A549 (cell line): ENCODE results near the gene FZD4. TPM values are rescaled to one million over a fixed set of nuclear protein-coding genes. Genes with fewer than 3 reads are reported as not detected.
A peak's percentile ranks its signal among the peaks of the same experiment; 100 is the strongest.

Experiments
- ATAC-seq, 2 experiments: fragments of 200-7000 bp in 1 of 2; fragments of >200 bp in 1 of 2; cut with Nextera tagmentation in 1 of 2; cut with Tn5 transposase in 1 of 2; 3 replicates each; pipeline versions ENCODE4 v1.8.0 to v1.9.1; 2018 to 2020; ENCODE audit warnings: mild to moderate bottlenecking in 1 of 2, moderate library complexity in 1 of 2
- CTCF ChIA-PET: fragments of 300-600 bp; sonication (Branson Sonifier 250); formaldehyde crosslinking; extraction: SDS; loops from one replicate; lab custom pipeline; 2021; ENCODE audit warnings: antibody characterized with exemption, inconsistent platforms; lab: Yijun Ruan, JAX
- POLR2A ChIA-PET: fragments of 350-600 bp; formaldehyde crosslinking; extraction: SDS; loops from one replicate; lab custom pipeline; 2021; ENCODE audit warnings: antibody characterized with exemption, inconsistent platforms; lab: Yijun Ruan, JAX
- DNase-seq, 2 experiments: peaks; one replicate each; pipeline versions ENCODE4 v3.0.0 to v3.0.0-alpha.2; 2011 to 2016; ENCODE audit warnings: low read depth in 1 of 2, low spot score in 1 of 2
- FAIRE-seq: peaks from 2 replicates; lab custom pipeline; 2011; peaks lifted over from hg19 to GRCh38; lab: Jason Lieb, UNC
- H3K27ac ChIP-seq, 2 experiments: fragments of >200 bp; sonication (Bioruptor Twin); formaldehyde crosslinking; 3 replicates each; pipeline ENCODE4 v1.5.1; 2016 to 2017
- H3K4me1 ChIP-seq: fragments of >200 bp; sonication (Bioruptor Twin); formaldehyde crosslinking; 3 replicates; pipeline ENCODE4 v1.6.1; 2016
- H3K4me2 ChIP-seq: fragments of >200 bp; sonication (Bioruptor Twin); formaldehyde crosslinking; 3 replicates; pipeline ENCODE4 v1.6.1; 2016
- H3K4me3 ChIP-seq: fragments of >200 bp; sonication (Bioruptor Twin); formaldehyde crosslinking; 3 replicates; pipeline ENCODE4 v1.5.1; 2016
- H3K9me3 ChIP-seq: fragments of >200 bp; sonication (Bioruptor Twin); formaldehyde crosslinking; 3 replicates; pipeline ENCODE4 v1.6.1; 2016
- ESRRA ChIP-seq: fragments of 150-350 bp; IDR thresholded peaks from 2 replicates; pipeline ENCODE4 v1.6.1; 2014; ENCODE audit warnings: mild to moderate bottlenecking, low read length, borderline replicate concordance
- HEYL ChIP-seq: fragments of 250-450 bp; sonication (Bioruptor Pico); IDR thresholded peaks from 2 replicates; pipeline ENCODE4 v1.8.0; 2021; ENCODE audit warnings: mild to moderate bottlenecking, moderate library complexity
- HOXB13 ChIP-seq: fragments of 250-450 bp; sonication (Bioruptor Pico); IDR thresholded peaks from 2 replicates; pipeline ENCODE4 v1.5.0; 2020; ENCODE audit warnings: low read depth, mild to moderate bottlenecking, moderate library complexity
- HOXB5 ChIP-seq: fragments of 250-450 bp; sonication (Bioruptor Pico); IDR thresholded peaks from 2 replicates; pipeline ENCODE4 v1.5.0; 2020; ENCODE audit warnings: mild to moderate bottlenecking, moderate library complexity
- MAZ ChIP-seq: fragments of 150-350 bp; IDR thresholded peaks from 2 replicates; pipeline ENCODE4 v1.6.1; 2014; ENCODE audit warnings: antibody characterized with exemption, low read depth, low read length, borderline replicate concordance
- NR3C1 ChIP-seq: fragments of >200 bp; sonication (Bioruptor Twin); formaldehyde crosslinking; IDR thresholded peaks from 3 replicates; pipeline ENCODE4 v1.6.1; 2017
- POLR2A ChIP-seq: IDR thresholded peaks from 2 replicates; pipeline ENCODE4 v1.6.1; 2012; ENCODE audit warnings: mild to moderate bottlenecking, low read length
- RAD21 ChIP-seq, 2 experiments: fragments of >200 bp in 1 of 2; sonication (Bioruptor Twin) in 1 of 2; formaldehyde crosslinking in 1 of 2; IDR thresholded peaks in 1 of 2; conservative IDR thresholded peaks in 1 of 2; 2 replicates in 1 of 2; 3 replicates in 1 of 2; pipeline ENCODE4 v1.6.1; 2012 to 2018; ENCODE audit warnings: inconsistent platforms in 1 of 2
- RFX5 ChIP-seq: fragments of 450-650 bp; IDR thresholded peaks from 2 replicates; pipeline ENCODE4 v1.7.1; 2014; ENCODE audit warnings: antibody characterized with exemption, mild to moderate bottlenecking, moderate library complexity
- TFCP2L1 ChIP-seq: fragments of 250-450 bp; sonication (Bioruptor Pico); IDR thresholded peaks from 2 replicates; pipeline ENCODE4 v1.5.0; 2021; ENCODE audit warnings: mild to moderate bottlenecking
- TP53 ChIP-seq: fragments of 250-450 bp; sonication (Bioruptor Pico); IDR thresholded peaks from 2 replicates; pipeline ENCODE4 v1.5.0; 2021; ENCODE audit warnings: mild to moderate bottlenecking, moderate library complexity
- ZSCAN20 ChIP-seq: fragments of 250-450 bp; sonication (Bioruptor Pico); IDR thresholded peaks from 2 replicates; pipeline ENCODE4 v1.8.0; 2022; ENCODE audit warnings: mild to moderate bottlenecking, moderate library complexity
- WGBS: methylation state at CpG from one replicate; pipeline ENCODE4 v1.1.6; 2017; ENCODE audit errors: missing lambda C conversion rate; 5-methylcytosine and 5-hydroxymethylcytosine counted together
- polyA plus RNA-seq, 4 experiments: library from polyadenylated mRNA; depleted of rRNA in 3 of 4; stranded (reverse); fragments of >200 nt; fragmentation: RNase III in 1 of 4; extraction: RNeasy Plus Mini Kit Qiagen cat#74134 plus additional on column Dnase treatment in 1 of 4; gene quantifications; 2 replicates in 3 of 4; 3 replicates in 1 of 4; pipeline ENCODE4 v1.2.3, GENCODE V29; 2011 to 2017
- TF ChIP-seq, protein P1 (sequence below): IDR thresholded peaks from 2 replicates; pipeline ENCODE4 v1.6.1; 2012; ENCODE audit warnings: low read depth, borderline replicate concordance
- TF ChIP-seq, protein P2 (sequence below): fragments of >200 bp; sonication (Bioruptor Twin); formaldehyde crosslinking; IDR thresholded peaks from 2 replicates; pipeline ENCODE4 v1.6.1; 2016
- TF ChIP-seq, protein P3 (sequence below): fragments of 150-350 bp; IDR thresholded peaks from 2 replicates; pipeline ENCODE4 v1.6.1; 2014; ENCODE audit warnings: low read depth, mild to moderate bottlenecking, low read length
- TF ChIP-seq, protein P4 (sequence below): fragments of >200 bp; sonication (Bioruptor Twin); formaldehyde crosslinking; IDR thresholded peaks from 3 replicates; pipeline ENCODE4 v1.6.1; 2016
- TF ChIP-seq, protein P5 (sequence below): IDR thresholded peaks from 2 replicates; pipeline ENCODE4 v1.6.1; 2012
- TF ChIP-seq, protein P6 (sequence below): fragments of >200 bp; sonication (Bioruptor Twin); formaldehyde crosslinking; IDR thresholded peaks from 3 replicates; pipeline ENCODE4 v1.5.1; 2016
- TF ChIP-seq, protein P7 (sequence below): fragments of 250-450 bp; sonication (Bioruptor Pico); IDR thresholded peaks from 2 replicates; pipeline ENCODE4 v1.5.0; 2021; ENCODE audit warnings: mild to moderate bottlenecking, moderate library complexity, borderline replicate concordance

FZD4 gene
- polyA plus RNA-seq, 2 of the 4 experiments (the other 2 are of a cell fraction) = 0.67 to 0.90 TPM

DNA sequence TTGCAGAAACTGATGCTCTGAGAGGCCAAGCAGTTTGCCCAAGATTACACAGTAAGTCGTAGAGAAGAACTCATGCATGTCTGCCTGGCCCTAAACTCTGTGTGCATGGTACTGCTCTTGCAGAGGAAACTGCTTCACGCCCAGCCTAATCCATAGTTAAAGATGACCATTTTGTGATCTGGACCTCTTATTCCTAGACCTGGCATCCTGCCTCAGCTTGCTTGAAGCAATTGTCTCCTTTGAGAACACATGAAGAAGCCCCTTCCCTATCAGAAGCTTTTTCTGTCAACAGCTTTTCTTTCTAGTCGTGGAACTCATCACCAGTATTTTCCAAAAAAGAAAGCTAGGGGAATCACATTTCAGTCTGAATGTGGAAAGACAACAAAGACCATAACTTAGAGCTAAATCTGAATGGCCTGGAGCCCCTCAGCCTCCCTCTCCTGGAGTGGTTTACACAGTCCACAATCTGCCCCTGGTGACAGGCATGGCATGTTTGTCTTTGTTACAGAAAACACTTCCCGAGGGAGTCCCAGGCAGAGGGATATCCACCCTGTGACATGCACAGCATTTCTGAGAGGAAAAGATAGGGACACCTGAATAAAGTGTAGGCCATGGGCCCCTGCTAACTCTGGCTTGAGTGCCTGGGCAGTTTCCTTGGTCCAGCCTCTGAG is 2.9 kb upstream of the FZD4 start (continued):
- TF ChIP-seq ZSCAN20 (CRISPR knock-in tag) = no peak
- TF ChIP-seq TFCP2L1 (CRISPR knock-in tag) = no peak
- TF ChIP-seq NR3C1 = no peak
- TF ChIP-seq, protein P1, sequence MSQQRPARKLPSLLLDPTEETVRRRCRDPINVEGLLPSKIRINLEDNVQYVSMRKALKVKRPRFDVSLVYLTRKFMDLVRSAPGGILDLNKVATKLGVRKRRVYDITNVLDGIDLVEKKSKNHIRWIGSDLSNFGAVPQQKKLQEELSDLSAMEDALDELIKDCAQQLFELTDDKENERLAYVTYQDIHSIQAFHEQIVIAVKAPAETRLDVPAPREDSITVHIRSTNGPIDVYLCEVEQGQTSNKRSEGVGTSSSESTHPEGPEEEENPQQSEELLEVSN = no peak

DNA sequence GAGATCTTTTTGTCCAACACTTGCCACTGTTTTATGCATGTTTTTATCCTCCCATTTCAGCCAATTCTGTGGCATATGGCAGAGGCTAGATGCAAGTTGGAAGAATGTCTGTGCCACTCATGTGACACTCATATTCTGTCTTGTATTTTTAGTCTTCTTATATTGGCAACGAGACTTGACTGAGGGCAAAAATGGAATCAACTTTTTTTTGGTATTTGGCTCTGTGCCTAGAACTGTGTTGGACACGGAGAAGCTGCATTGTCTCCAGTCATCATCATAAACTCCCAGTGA is 1.7 kb upstream of the FZD4 start:
- H3K4me2 ChIP-seq = peak overlapping the region; percentile 100
- DNase-seq = no peak
- no peak overlapping the region for H3K4me3 ChIP-seq
- H3K9me3 ChIP-seq = no peaks in the 10 kb centered on the region
- FAIRE-seq = no peak
- peaks cover 9% of the 10 kb centered on the region; the same call in 1 of the 3 replicates for H3K4me1 ChIP-seq
- no peak for TF ChIP-seq HOXB5 (CRISPR knock-in tag)
- TF ChIP-seq HEYL (CRISPR knock-in tag) = no peak
- TF ChIP-seq, protein P2, sequence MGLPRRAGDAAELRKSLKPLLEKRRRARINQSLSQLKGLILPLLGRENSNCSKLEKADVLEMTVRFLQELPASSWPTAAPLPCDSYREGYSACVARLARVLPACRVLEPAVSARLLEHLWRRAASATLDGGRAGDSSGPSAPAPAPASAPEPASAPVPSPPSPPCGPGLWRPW = no peak
- TF ChIP-seq, protein P3, sequence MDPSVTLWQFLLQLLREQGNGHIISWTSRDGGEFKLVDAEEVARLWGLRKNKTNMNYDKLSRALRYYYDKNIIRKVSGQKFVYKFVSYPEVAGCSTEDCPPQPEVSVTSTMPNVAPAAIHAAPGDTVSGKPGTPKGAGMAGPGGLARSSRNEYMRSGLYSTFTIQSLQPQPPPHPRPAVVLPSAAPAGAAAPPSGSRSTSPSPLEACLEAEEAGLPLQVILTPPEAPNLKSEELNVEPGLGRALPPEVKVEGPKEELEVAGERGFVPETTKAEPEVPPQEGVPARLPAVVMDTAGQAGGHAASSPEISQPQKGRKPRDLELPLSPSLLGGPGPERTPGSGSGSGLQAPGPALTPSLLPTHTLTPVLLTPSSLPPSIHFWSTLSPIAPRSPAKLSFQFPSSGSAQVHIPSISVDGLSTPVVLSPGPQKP = no peak
- no peak for TF ChIP-seq TP53 (CRISPR knock-in tag)
- TF ChIP-seq HOXB13 (CRISPR knock-in tag) = no peak
- TF ChIP-seq MAZ = no peak
- TF ChIP-seq RFX5 = no peak
- TF ChIP-seq, all 56 proteins: peak for 0
- WGBS = 90% methylated on average over 2 of the region's 2 CpGs
- POLR2A ChIA-PET = interaction anchor here (1.6 kb wide), 1 partner anchor 465 kb away, joined by 4 read pairs; no protein-coding TSS in a partner anchor
- no peak for ATAC-seq
- CTCF ChIA-PET = interaction anchor here (0.6 to 5.8 kb wide), 10 partner anchors 9 to 344 kb away, joined by 3 to 46 read pairs (median 4); partner anchors contain the start of gene TMEM135
- H3K27ac ChIP-seq = no peak overlapping the region

DNA sequence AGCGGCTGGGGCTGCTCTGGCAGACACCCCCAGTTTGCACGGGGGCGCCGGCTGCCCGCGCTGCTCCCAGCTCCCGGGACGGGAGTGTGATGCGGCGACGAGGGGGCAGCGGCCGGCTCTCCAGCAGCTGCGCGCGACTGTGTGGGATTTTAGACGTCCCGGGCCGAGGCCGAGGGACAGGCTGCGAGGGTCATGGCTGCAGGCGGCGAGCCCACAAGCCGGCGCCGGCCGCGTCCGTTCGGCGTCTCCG is 159 bp downstream of the FZD4 start:
- Histone ChIP-seq H3K4me1 (peaks cover 9% of the 10 kb centered on the region; the same call in 1 of the 3 replicates), H3K4me3 (peak overlapping the region; percentile 82), H3K27ac (peak overlapping the region; percentile 75 to 92), H3K9me3 (no peaks in the 10 kb centered on the region), H3K4me2 (peak overlapping the region; percentile 100)
- DNase-seq (no peak), ATAC-seq (no peak), FAIRE-seq (no peak)
- ChIA-PET POLR2A (interaction anchor here (0.7 to 2.6 kb wide), 8 partner anchors 20 to 471 kb away, joined by 3 to 16 read pairs (median 3); partner anchors contain the start of gene TMEM135), CTCF (interaction anchor here (0.8 to 5.8 kb wide), 11 partner anchors 8 to 335 kb away, joined by 3 to 46 read pairs (median 5); no protein-coding TSS in a partner anchor)
- TF ChIP-seq, protein P4, sequence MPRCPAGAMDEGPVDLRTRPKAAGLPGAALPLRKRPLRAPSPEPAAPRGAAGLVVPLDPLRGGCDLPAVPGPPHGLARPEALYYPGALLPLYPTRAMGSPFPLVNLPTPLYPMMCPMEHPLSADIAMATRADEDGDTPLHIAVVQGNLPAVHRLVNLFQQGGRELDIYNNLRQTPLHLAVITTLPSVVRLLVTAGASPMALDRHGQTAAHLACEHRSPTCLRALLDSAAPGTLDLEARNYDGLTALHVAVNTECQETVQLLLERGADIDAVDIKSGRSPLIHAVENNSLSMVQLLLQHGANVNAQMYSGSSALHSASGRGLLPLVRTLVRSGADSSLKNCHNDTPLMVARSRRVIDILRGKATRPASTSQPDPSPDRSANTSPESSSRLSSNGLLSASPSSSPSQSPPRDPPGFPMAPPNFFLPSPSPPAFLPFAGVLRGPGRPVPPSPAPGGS = 0 out of 3 replicates have a peak, but pooled peaks have one; percentile 17
- no peak for TF ChIP-seq ESRRA
- TF ChIP-seq, protein P5, sequence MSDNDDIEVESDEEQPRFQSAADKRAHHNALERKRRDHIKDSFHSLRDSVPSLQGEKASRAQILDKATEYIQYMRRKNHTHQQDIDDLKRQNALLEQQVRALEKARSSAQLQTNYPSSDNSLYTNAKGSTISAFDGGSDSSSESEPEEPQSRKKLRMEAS = peak; percentile 20
- TF ChIP-seq POLR2A = peak; percentile 89
- no peak for TF ChIP-seq RAD21 (conservative IDR thresholded peaks at IDR 0.05 in 1 of 2, IDR thresholded peaks at IDR 0.05 in 1 of 2)
- TF ChIP-seq, protein P6, sequence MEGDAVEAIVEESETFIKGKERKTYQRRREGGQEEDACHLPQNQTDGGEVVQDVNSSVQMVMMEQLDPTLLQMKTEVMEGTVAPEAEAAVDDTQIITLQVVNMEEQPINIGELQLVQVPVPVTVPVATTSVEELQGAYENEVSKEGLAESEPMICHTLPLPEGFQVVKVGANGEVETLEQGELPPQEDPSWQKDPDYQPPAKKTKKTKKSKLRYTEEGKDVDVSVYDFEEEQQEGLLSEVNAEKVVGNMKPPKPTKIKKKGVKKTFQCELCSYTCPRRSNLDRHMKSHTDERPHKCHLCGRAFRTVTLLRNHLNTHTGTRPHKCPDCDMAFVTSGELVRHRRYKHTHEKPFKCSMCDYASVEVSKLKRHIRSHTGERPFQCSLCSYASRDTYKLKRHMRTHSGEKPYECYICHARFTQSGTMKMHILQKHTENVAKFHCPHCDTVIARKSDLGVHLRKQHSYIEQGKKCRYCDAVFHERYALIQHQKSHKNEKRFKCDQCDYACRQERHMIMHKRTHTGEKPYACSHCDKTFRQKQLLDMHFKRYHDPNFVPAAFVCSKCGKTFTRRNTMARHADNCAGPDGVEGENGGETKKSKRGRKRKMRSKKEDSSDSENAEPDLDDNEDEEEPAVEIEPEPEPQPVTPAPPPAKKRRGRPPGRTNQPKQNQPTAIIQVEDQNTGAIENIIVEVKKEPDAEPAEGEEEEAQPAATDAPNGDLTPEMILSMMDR = no peak
- TF ChIP-seq, protein P3 = no peak
- TF ChIP-seq, protein P1 = peak; percentile 79; the same call in 1 of the 2 replicates
- 0 out of 2 replicates have a peak, but pooled peaks have one; percentile 6 for TF ChIP-seq TP53 (CRISPR knock-in tag)
- TF ChIP-seq, protein P7, sequence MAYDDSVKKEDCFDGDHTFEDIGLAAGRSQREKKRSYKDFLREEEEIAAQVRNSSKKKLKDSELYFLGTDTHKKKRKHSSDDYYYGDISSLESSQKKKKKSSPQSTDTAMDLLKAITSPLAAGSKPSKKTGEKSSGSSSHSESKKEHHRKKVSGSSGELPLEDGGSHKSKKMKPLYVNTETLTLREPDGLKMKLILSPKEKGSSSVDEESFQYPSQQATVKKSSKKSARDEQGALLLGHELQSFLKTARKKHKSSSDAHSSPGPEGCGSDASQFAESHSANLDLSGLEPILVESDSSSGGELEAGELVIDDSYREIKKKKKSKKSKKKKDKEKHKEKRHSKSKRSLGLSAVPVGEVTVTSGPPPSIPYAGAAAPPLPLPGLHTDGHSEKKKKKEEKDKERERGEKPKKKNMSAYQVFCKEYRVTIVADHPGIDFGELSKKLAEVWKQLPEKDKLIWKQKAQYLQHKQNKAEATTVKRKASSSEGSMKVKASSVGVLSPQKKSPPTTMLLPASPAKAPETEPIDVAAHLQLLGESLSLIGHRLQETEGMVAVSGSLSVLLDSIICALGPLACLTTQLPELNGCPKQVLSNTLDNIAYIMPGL (CRISPR knock-in tag) = no peak
- TF ChIP-seq TFCP2L1 (CRISPR knock-in tag) = peak; percentile 71; the same call in 1 of the 2 replicates
- WGBS = no CpG with 5 or more reads among the region's 32 CpGs
